SK-N-SH treated with all-trans-retinoic acid at 6 μM for 48 hours (cell line): ENCODE data around the gene TMED1.

Experiments
- ATAC-seq: fragments of 200-7000 bp; cut with Tn5 transposase; 3 replicates; pipeline ENCODE4 v1.9.1; 2020; ENCODE audit warnings: mild to moderate bottlenecking, moderate library complexity
- ARNTL ChIP-seq: fragments of 450-650 bp; formaldehyde crosslinking; IDR thresholded peaks from 2 replicates; pipeline ENCODE4 v1.5.0; 2020; ENCODE audit warnings: low read depth, mild to moderate bottlenecking, moderate library complexity, borderline replicate concordance
- BACH2 ChIP-seq: fragments of 250-450 bp; sonication (Bioruptor Pico); IDR thresholded peaks from 2 replicates; pipeline ENCODE4 v1.9.0; 2021; ENCODE audit warnings: mild to moderate bottlenecking, borderline replicate concordance
- CSDC2 ChIP-seq: fragments of 250-450 bp; sonication (Bioruptor Pico); IDR thresholded peaks from 2 replicates; pipeline ENCODE4 v1.5.0; 2020; ENCODE audit warnings: mild to moderate bottlenecking, moderate library complexity
- CSRNP3 ChIP-seq: fragments of 250-450 bp; sonication (Bioruptor Pico); IDR thresholded peaks from 2 replicates; pipeline ENCODE4 v1.5.1; 2021; ENCODE audit warnings: mild to moderate bottlenecking, moderate library complexity
- ESRRG ChIP-seq: fragments of 250-450 bp; sonication (Bioruptor Pico); IDR thresholded peaks from 2 replicates; pipeline ENCODE4 v1.6.1; 2021; ENCODE audit warnings: mild to moderate bottlenecking
- GLIS3 ChIP-seq: fragments of 250-450 bp; sonication (Bioruptor Pico); IDR thresholded peaks from 2 replicates; pipeline ENCODE4 v1.5.0; 2020; ENCODE audit warnings: mild to moderate bottlenecking, moderate library complexity
- ISL1 ChIP-seq: fragments of 250-450 bp; sonication (Bioruptor Pico); IDR thresholded peaks from 2 replicates; pipeline ENCODE4 v2.1.2; 2022; ENCODE audit warnings: mild to moderate bottlenecking, moderate library complexity
- PATZ1 ChIP-seq: fragments of 250-450 bp; sonication (Bioruptor Pico); IDR thresholded peaks from 2 replicates; pipeline ENCODE4 v1.8.0; 2020; ENCODE audit warnings: mild to moderate bottlenecking, moderate library complexity, borderline replicate concordance
- PPARA ChIP-seq: fragments of 250-450 bp; sonication (Bioruptor Pico); IDR thresholded peaks from 2 replicates; pipeline ENCODE4 v1.5.0; 2020; ENCODE audit warnings: mild to moderate bottlenecking, borderline replicate concordance
- RARB ChIP-seq: fragments of 250-450 bp; sonication (Bioruptor Pico); IDR thresholded peaks from 2 replicates; pipeline ENCODE4 v1.8.0; 2021; ENCODE audit warnings: mild to moderate bottlenecking, moderate library complexity
- SNAI2 ChIP-seq: fragments of 250-450 bp; sonication (Bioruptor Pico); IDR thresholded peaks from 2 replicates; pipeline ENCODE4 v1.5.0; 2020; ENCODE audit warnings: mild to moderate bottlenecking, moderate library complexity
- TCF4 ChIP-seq: fragments of 250-450 bp; sonication (Bioruptor Pico); IDR thresholded peaks from 2 replicates; pipeline ENCODE4 v1.8.0; 2021; ENCODE audit warnings: mild to moderate bottlenecking, moderate library complexity, borderline replicate concordance
- TOX ChIP-seq: fragments of 250-450 bp; sonication (Bioruptor Pico); IDR thresholded peaks from 2 replicates; pipeline ENCODE4 v1.8.0; 2021; ENCODE audit warnings: mild to moderate bottlenecking, moderate library complexity, borderline replicate concordance
- ZC3H10 ChIP-seq: fragments of 250-450 bp; sonication (Bioruptor Pico); IDR thresholded peaks from 2 replicates; pipeline ENCODE4 v1.5.1; 2021; ENCODE audit warnings: mild to moderate bottlenecking, moderate library complexity
- ZFP3 ChIP-seq: fragments of 250-450 bp; sonication (Bioruptor Pico); IDR thresholded peaks from 2 replicates; pipeline ENCODE4 v1.5.0; 2020; ENCODE audit warnings: mild to moderate bottlenecking, moderate library complexity
- ZFP30 ChIP-seq: fragments of 450-650 bp; formaldehyde crosslinking; IDR thresholded peaks from 2 replicates; pipeline ENCODE4 v1.5.0; 2022; ENCODE audit warnings: mild to moderate bottlenecking, moderate library complexity
- ZNF70 ChIP-seq: fragments of 450-650 bp; formaldehyde crosslinking; IDR thresholded peaks from 2 replicates; pipeline ENCODE4 v1.5.0; 2020; ENCODE audit warnings: mild to moderate bottlenecking, moderate library complexity
- ZNF8 ChIP-seq: fragments of 450-650 bp; formaldehyde crosslinking; IDR thresholded peaks from 2 replicates; pipeline ENCODE4 v1.5.0; 2020; ENCODE audit warnings: mild to moderate bottlenecking, moderate library complexity
- TF ChIP-seq, protein P1 (sequence below): fragments of 250-450 bp; sonication (Bioruptor Pico); IDR thresholded peaks from 2 replicates; pipeline ENCODE4 v1.8.0; 2021; ENCODE audit warnings: low read depth, mild to moderate bottlenecking, moderate library complexity, borderline replicate concordance
- TF ChIP-seq, protein P2 (sequence below): fragments of 250-450 bp; sonication (Bioruptor Pico); IDR thresholded peaks from 2 replicates; pipeline ENCODE4 v1.5.0; 2020; ENCODE audit warnings: mild to moderate bottlenecking, moderate library complexity

The TMED1 gene

GRCh38 chr19:10805065-10805757 is 30.8 kb downstream of the TMED1 start:
- no peak for ATAC-seq

GRCh38 chr19:10803252-10803651 is 32.8 kb downstream of the TMED1 start:
- TF ChIP-seq PPARA (CRISPR knock-in tag): no peak
- no peak for TF ChIP-seq ZFP3 (CRISPR knock-in tag)
- ATAC-seq: no peak

More at GRCh38 chr19:10805065-10805757, 30.8 kb downstream of the TMED1 start:
- TF ChIP-seq TOX (no peak), GLIS3 (CRISPR knock-in tag) (no peak), RARB (CRISPR knock-in tag) (no peak), ZFP3 (CRISPR knock-in tag) (no peak), PATZ1 (no peak), ISL1 (CRISPR knock-in tag) (no peak)
- TF ChIP-seq, protein P1, sequence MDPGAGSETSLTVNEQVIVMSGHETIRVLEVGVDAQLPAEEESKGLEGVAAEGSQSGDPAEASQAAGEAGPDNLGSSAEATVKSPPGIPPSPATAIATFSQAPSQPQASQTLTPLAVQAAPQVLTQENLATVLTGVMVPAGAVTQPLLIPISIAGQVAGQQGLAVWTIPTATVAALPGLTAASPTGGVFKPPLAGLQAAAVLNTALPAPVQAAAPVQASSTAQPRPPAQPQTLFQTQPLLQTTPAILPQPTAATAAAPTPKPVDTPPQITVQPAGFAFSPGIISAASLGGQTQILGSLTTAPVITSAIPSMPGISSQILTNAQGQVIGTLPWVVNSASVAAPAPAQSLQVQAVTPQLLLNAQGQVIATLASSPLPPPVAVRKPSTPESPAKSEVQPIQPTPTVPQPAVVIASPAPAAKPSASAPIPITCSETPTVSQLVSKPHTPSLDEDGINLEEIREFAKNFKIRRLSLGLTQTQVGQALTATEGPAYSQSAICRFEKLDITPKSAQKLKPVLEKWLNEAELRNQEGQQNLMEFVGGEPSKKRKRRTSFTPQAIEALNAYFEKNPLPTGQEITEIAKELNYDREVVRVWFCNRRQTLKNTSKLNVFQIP: no peak

- TF ChIP-seq ESRRG (CRISPR knock-in tag) (no peak), ZFP30 (CRISPR knock-in tag) (no peak), PATZ1 (no peak), ZNF70 (CRISPR knock-in tag) (no peak), ZC3H10 (no peak), ARNTL (CRISPR knock-in tag) (no peak), RARB (CRISPR knock-in tag) (no peak), SNAI2 (CRISPR knock-in tag) (no peak), TCF4 (CRISPR knock-in tag) (no peak), BACH2 (no peak), GLIS3 (CRISPR knock-in tag) (no peak), TOX (no peak), ZNF8 (CRISPR knock-in tag) (no peak), ISL1 (CRISPR knock-in tag) (no peak), CSRNP3 (no peak), CSDC2 (no peak)
- TF ChIP-seq, protein P2, sequence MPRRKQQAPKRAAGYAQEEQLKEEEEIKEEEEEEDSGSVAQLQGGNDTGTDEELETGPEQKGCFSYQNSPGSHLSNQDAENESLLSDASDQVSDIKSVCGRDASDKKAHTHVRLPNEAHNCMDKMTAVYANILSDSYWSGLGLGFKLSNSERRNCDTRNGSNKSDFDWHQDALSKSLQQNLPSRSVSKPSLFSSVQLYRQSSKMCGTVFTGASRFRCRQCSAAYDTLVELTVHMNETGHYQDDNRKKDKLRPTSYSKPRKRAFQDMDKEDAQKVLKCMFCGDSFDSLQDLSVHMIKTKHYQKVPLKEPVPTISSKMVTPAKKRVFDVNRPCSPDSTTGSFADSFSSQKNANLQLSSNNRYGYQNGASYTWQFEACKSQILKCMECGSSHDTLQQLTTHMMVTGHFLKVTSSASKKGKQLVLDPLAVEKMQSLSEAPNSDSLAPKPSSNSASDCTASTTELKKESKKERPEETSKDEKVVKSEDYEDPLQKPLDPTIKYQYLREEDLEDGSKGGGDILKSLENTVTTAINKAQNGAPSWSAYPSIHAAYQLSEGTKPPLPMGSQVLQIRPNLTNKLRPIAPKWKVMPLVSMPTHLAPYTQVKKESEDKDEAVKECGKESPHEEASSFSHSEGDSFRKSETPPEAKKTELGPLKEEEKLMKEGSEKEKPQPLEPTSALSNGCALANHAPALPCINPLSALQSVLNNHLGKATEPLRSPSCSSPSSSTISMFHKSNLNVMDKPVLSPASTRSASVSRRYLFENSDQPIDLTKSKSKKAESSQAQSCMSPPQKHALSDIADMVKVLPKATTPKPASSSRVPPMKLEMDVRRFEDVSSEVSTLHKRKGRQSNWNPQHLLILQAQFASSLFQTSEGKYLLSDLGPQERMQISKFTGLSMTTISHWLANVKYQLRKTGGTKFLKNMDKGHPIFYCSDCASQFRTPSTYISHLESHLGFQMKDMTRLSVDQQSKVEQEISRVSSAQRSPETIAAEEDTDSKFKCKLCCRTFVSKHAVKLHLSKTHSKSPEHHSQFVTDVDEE: no peak
- TF ChIP-seq, protein P1: no peak
- TF ChIP-seq, all 23 proteins: peak for 0
- ATAC-seq: no peak
Measured at GRCh38 chr19:10802479-10802878, 33.5 kb downstream of the TMED1 start.
